ENCODE data around the gene BLOC1S3.

The BLOC1S3 gene

GRCh38 chr19:45146741-45147205, 31.8 kb upstream of the BLOC1S3 start:
- DNase-seq, result no peak

DNA sequence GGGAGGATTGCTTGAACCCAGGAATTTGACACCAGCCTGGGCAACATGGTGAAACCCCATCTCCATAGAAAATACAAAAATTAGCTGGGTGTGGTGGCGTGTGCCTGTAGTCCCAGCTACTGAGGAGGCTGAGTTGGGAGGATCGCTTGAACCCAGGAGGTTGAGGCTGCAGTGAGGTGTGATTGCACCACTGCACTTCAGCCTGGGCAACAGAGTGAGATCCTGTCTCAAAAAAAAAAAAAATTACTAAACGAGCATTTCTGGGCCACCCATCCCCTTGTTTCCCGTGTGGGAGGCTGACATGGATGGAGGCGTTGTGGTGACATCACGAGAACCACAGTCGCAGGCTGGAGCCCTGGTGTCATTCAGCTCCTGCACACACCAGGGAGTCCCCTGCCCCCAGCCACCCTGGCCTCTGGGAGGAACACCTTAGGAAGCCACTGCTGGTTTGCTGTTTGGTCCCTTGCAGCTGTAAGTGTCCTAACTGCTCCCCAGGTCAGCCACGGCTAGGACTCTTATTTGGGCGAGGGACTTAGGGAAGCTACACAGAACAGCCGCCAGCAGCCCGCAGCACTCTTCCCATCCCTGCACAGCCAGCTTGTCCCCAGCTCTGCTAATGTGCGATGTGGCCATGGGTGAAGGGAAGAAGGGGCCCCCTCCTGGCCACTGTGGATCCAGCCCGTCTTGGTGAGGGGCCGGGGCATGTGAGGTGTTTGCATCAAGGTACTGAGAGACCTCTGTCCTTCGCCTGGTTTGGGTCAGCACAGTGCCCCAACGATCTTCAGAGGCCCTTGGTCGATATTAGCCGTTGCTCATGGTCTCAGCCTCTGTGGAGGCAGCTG, 30.5 kb upstream of the BLOC1S3 start:
- no peak for DNase-seq

DNA sequence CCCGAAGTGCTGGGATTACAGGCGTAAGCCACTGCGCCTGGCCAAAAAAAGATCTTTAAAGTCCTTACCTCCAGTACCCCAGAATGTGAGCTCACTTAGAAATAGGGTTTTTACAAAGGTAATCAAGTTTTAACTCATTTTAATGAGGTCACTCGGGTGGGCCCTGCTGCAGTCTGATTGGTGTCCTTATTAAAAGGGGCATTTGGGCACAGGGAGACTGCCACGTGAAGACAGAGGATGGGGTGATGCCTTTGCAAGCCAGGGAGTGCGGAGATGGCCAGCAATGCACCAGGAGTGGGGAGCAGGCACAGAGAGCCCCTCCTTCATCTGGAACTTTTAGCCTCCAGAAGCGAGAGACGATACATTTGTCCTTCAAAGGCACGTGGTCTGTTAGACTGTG, 29.5 kb upstream of the BLOC1S3 start:
- DNase-seq, result no peak

GRCh38 chr19:45150180-45150579, 28.4 kb upstream of the BLOC1S3 start:
- DNase-seq, result no peak

DNA sequence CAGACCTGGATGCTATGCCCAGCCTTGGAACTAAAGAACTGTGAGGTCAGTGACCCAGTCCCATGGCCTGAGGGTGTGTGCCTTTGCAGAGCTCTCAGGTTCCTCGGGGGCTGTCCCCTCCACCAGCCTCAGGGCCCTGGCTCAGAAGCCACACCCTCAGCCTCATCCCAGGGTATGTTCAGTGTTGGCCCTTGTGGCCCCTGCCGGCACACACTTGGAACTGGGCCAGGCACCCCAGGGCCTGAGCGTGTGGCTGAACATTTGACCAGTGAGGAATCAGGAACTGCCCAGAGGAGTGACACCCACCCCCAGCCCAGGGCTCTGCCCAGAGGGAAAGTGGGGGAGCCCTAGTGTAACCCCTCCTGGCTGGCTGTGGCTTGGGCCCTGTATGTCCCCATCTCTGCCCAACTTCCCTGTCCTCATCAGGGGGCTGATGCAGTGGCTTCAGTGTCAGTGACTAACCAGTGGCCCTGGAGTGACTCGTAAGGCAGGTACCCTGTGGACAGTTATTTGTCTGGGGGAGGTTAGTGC, 27.8 kb upstream of the BLOC1S3 start:
- DNase-seq, result no peak

GRCh38 chr19:45151320-45151719, 27.3 kb upstream of the BLOC1S3 start:
- DNase-seq, result no peak

DNA sequence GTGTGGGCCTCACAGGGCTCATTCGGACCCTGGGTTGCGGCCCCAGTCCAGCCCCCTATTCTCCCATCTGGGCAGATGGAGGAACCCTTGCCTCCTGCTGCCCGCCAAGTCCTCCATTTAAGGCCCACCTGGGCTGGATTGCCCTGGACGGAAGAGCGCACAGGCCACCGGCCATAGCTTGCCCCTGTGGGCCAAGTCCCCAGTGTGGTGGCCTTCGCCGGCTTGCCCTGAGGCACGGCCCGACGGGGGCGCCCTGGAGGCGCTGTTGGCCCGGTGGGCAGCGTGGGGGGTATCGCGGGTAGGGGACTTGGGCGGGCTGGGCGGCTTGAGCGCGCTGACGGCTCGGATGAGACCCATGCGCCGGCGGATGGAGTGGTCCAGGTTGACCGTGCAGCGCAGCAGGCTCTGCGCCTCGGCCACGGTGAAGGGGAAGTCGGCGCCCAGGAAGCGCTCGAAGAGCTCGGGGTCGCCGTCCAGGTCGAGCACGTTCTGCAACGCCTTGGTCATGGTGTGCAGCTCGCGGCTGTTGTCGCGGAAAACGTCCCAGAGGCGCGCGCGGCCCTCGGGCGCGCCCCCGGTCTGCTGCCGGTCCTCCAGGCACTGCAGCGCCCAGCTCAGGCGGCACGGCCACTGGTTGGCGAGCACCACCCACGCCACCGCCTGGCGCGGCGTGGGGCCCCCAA, 26.6 kb upstream of the BLOC1S3 start:
- DNase-seq, result no peak

- DNase-seq, result peak in 3 of 5 experiments; percentile 24 to 80 (median 50)
Observed at GRCh38 chr19:45152504-45153338, 25.9 kb upstream of the BLOC1S3 start.

DNA sequence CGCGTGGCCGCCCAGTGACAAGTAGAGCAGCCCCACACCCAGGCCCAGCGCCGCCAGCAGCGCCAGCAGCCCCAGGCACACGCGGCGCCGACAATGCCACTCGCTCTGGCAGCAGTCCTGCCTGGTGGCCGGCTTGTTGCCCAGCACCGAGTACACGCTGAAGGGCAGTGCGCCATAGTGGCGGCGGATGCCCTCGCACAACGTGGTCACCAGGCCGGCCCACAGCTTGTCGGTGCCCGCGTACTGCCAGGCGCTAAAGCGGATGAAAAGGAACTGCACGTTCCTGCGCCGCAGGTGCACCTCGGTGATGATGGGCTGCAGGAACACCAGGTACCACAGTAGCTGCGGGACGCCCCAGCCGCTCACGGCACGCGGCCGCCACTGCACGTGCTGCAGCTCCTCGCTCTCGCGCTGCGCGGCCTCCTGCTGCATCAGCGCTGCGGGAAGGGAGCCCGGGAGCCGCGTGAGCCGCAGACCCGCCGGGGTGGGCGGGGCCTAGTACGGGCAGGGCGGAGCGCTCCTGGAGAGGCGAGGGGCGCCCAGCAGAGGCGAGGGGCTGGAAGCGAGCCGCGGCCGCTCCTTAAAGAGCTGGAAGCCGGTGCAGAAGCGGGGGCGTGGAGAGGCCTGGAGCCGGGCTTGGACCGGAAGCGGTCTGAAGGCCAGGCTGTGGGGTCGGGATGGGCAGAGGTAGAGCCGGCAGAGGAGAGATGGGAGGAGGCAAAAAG, 25.1 kb upstream of the BLOC1S3 start:
- peak in 3 of 5 experiments; percentile 14 to 60 (median 21) for DNase-seq

- no peak for DNase-seq
Observed at GRCh38 chr19:45154064-45154827, 24.3 kb upstream of the BLOC1S3 start.

DNA sequence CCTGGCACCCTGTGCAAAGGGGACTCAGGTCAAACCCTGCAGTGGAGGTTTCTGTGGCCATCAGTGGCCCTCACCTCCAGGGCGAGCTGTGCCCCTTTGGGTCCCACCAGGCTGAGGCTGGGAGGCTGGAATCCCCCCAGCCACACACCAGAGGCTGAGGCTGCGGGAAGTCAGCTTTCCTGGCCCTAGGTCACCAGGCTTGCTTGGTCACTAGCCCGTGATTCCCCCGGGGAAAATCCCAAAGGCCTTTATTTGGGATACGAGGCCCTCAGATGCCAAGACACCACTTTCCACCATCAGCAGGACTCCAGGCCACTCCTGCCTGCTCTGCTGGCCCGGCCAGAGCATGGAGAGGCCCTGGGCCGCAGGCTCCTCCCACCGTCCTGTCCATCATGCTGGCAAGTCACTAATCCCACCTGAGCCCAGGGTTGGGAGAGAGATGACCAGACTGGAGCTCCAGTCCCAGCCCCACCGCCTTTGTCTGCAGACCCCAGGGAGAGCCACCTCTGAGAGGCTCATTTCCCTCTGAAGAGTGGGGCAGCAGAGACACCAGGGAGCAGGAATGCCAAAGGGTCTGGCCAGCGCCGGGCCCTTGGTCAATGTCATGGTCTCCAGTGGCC, 22.5 kb upstream of the BLOC1S3 start:
- no peak for DNase-seq

DNA sequence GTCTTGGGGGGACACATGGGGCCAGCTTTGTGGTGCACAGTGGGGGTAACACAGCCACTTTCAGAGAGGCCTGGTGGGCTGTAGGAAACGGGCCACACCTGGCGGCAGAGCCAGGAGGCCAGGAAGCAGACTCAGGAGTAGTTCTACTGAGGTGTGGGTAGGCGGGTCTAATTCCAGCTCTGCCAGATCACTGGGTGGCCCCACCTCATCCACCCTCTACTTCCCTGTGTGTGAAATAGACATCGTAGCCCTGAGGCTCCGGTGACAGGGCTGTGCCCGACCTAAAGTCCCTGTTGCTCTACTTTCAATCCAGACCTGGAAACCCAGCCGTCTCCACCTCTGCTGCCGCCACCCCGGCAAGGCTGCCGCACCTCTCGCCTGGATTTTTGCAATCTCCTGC, 21.8 kb upstream of the BLOC1S3 start:
- no peak for DNase-seq

DNA sequence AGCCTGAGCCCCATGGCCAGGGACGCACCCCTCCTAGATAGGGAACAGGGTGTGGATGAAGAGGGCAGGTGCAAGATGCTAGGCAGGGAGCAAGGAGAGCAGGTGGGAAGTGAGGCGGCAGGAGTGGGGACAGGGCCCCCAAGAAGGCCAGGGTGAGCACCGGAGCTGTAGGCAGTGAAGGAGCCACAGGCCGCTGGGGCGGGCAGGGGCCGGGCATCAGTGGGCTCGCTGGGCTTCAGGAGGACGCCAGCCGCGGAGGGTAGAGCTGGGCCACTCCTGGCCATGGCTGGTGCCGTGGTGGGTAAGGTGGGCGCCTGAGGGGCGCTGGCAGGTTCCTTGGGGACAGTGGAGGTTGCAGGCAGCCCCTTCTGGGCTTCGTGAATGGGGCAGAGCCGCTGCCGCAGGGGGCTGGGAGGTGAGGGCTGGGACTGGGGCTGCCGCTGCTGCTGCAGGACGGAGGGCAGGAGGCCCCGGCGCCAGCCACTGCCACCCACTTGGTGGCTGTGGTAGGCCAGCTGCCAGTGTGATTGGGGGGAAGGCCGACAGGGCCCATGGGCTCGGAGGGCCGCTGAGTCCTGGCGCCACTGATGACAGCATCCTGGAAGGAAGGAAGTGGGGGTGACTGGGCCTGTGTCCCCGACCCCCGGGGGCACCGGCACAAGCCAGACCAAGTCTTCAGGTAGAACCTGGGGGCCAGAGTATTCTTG, 19.9 kb upstream of the BLOC1S3 start:
- DNase-seq, result no peak

DNA sequence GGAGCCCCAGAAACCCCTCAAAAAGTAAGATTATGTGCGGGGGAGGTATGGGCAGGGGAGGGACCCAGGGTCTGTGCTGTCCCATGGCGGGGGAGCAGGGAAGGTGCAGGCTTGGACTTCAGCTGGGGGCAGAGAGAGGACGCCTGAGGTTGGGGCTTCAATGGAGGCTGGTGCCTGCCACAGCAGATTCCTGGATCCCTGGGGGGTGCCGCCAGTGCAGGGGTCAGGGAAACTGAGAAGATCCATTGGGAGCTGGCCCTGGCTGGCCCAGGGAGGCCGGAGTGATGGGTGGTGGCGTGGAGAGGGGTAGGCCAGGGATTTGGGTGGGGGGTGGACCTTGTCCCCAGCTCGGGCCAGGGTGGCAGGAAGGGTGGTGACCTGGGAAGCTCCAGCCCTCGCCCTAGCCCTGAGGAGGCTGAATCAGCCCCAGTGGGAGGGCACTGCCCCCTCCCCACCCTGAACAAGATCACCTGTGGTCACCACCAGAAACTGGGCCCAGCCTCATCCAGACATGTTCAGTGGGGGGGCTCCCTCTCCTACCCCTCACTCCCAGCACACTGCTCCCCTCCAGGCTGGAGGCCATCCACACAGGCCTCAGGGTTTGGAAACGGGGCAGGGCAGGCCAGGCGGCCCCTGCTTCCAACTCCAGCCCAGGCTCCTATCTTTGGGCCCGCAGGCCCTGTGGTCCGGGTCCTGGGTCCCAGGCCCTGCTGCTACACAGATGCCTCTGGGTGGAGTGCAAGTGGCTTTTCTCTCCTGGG, 19.2 kb upstream of the BLOC1S3 start:
- DNase-seq, result no peak

- DNase-seq, result no peak
Observed at GRCh38 chr19:45159971-45160324, 18.6 kb upstream of the BLOC1S3 start.

DNA sequence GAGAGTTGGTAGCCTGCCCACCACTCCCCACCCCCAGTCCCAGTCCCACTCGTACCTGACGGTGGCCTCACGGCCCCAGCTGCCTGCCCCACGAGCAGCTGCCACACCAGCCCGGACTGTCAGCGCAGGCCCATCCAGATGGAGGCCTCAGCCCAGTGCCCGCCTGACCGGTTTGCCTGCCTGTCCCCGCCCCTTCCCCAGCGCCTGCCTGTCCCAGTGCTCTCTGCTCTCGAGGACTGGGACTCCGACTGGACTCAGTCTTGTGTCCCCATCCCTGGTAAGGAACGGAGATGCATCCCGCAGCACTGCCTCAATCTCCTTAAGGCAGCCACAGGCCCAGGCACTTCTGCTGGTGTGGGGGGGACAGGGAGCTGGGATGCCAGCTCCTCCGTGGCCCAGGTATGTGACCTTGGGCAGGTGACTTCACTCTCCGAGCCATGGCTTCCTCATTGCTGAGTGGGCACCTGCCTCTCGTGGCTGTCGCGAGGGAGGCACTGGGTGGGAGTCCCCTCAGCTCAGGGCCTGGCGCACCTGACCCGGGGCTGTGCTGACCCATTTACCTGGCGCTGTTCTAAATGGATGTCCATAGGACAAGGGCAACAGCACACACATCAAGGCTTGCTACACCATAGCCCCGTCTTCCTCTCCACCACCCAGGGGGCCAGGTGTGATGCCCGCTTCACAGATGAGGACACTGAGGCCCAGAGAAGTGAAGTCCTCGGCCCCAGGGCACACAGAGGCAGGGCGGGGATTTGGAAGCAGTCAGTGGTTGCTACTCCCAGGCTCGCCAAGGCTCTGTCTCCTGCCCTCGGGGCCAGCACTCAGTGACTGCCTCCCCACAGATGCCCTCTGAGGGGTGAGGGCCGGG, 17.5 kb upstream of the BLOC1S3 start, which contains the start of gene NKPD1:
Gene NKPD1, minus strand, starts transcription at position 113 of the 868 bp plus-strand sequence. CDS start 832 bp downstream, outside the sequence.
- DNase-seq, result no peak

DNA sequence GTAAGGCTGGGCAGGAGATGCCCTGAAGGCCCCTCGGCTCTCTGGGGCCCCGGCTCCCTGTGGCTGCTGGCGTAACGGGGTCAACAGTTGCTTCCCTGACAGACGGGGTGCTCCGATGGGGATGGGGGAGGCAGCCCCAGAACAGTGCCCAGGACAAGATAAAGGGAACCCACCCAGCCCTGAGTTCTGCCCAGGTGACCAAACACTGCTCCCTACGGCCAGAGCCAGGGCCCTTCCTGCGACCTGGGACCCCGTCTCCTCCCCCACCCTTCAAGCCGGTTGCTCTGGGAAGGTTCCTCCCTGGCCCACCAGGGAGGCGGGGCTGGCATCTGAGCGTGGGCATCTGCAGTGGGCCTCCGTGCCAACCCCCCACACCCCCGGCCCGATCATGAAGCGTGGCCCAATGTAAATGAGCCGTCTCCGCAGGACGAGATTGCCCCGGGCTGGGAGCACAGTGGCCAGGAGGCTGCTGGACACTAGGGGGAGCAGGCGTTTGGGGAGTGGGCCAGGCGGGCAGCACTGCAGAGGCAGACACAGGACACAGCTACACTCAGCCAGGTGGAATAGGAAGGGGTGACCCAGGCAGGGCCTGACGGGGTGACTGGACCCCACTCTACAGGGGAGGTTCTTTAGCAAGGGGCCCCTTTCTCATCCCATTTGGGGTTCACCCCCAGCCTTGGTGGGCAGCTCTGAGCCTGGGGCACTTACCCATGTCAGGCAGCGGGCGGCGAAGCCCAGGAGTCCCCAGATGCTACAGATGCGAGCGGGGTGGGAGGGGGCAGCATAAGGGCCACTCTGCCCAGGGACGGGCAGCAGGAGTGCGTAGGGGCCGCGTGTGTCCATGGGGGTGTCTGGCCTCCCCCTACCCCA, 16.6 kb upstream of the BLOC1S3 start:
- DNase-seq, result no peak

Data from T-helper 2 cell (primary cell).